NB4 (cell line): Measurements from ENCODE around the gene CCDC136.

ENCODE experiments used
- DNase-seq: peaks from one replicate; pipeline ENCODE4 v3.0.0; 2010; ENCODE audit warnings: low read depth
- H3K4me3 ChIP-seq: one replicate; pipeline ENCODE4 v1.5.1; 2011; ENCODE audit warnings: mild to moderate bottlenecking, low read depth, low read length, moderate library complexity
- MYC ChIP-seq: IDR thresholded peaks from 2 replicates; pipeline ENCODE4 v1.6.1; 2011; ENCODE audit warnings: low read depth, low read length
- POLR2A ChIP-seq: IDR thresholded peaks from 2 replicates; pipeline ENCODE4 v1.6.1; 2011; ENCODE audit warnings: mild to moderate bottlenecking; ENCODE audit not compliant: insufficient read length; ENCODE audit errors: extremely low read depth
- TF ChIP-seq, protein P1 (sequence below): IDR thresholded peaks from 2 replicates; pipeline ENCODE4 v1.6.1; 2011; ENCODE audit warnings: low read depth, low read length
- TF ChIP-seq, protein P2 (sequence below): IDR thresholded peaks from one replicate; pipeline ENCODE4 v1.5.1; 2012; ENCODE audit warnings: low read depth, low read length

CCDC136 gene

DNA sequence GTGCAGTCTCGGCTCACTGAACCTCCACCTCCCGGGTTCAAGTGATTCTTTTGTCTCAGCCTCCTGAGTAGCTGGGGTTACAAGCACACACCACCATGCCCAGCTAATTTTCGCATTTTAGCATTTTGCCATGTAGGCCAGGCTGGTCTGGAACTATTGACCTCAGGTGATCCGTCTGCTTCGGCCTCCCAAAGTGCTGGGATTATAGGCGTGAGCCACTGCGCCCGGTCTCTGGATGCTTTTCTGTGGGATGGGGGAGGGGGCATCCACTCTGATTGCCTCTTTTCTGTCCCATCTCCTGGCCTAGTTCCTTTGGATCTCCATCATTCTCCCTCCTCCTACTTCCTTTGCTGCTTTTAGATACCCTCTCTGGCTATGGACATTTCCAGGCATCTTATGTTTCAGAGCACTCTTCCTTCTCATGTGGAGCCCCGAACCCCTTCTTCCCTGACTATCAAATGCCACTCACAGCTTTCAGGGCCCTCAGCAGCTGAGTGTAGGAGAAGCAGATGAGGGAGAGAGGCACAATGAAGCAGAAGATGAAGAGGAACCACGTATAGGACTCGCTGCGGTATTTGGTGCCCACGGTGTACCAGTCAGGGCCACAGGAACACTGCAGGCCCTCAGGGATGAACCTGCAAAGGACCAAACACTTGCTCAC is 17.6 kb upstream of the CCDC136 start:
- no peak for DNase-seq
- TF ChIP-seq, protein P1, sequence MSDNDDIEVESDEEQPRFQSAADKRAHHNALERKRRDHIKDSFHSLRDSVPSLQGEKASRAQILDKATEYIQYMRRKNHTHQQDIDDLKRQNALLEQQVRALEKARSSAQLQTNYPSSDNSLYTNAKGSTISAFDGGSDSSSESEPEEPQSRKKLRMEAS = no peak
- TF ChIP-seq, protein P2, sequence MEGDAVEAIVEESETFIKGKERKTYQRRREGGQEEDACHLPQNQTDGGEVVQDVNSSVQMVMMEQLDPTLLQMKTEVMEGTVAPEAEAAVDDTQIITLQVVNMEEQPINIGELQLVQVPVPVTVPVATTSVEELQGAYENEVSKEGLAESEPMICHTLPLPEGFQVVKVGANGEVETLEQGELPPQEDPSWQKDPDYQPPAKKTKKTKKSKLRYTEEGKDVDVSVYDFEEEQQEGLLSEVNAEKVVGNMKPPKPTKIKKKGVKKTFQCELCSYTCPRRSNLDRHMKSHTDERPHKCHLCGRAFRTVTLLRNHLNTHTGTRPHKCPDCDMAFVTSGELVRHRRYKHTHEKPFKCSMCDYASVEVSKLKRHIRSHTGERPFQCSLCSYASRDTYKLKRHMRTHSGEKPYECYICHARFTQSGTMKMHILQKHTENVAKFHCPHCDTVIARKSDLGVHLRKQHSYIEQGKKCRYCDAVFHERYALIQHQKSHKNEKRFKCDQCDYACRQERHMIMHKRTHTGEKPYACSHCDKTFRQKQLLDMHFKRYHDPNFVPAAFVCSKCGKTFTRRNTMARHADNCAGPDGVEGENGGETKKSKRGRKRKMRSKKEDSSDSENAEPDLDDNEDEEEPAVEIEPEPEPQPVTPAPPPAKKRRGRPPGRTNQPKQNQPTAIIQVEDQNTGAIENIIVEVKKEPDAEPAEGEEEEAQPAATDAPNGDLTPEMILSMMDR = no peak
- H3K4me3 ChIP-seq = no peak overlapping the region

DNA sequence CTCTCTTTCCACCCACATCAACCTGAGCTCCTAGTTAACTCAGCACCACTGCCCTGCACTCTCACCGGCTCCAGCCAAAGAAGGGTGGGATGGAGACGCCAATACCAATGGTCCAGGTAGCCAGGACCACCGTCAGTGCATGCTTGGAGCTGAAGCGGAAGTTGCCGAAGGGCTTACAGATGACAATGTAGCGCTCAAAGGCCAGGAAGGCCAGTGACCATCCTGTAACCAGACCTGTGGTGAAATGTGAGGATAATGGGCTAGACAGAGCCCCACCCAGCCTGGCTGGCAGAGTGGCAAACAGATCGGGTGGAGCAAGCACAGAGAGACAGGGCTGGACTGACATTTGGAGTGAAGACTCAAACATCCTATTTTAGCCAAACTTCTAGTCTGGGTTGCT is 16.8 kb upstream of the CCDC136 start:
- TF ChIP-seq, protein P1 = no peak
- TF ChIP-seq MYC = no peak
- no peak overlapping the region for H3K4me3 ChIP-seq
- DNase-seq = no peak

DNA sequence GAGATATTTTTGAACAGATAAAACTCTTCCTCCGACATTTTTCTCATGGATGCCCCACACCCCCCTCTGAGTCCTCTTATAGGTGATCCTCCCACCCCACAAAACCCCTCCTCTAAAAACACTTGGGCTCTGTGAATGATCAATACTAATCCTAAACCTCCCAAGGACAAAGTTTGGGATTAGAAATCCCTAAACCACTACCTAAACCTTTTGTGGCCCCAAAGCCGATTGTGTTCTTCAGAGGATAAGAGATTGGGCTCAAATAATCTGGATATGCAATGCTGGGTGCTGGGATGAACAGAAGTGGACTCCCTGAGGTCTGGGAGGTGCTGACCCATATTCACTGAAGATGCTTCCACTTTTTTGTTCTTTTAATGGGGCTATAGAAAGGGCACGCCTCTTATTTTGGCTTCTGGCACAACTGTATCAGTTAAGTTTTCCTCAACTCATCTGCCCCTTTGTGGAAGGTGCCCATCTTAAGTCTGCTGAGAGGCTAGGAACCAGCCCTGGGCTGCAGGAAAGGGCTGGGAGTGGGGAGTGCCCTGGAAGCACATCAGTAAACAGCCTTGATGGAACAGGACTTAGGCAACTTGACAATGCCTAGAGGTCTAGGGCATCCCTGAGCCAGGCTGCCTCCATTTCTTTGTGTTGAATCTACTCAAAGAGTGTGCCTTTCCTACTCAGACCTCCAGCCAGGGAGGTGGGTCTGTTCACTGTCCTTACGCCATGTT is 15.9 kb upstream of the CCDC136 start, which contains the start of gene OPN1SW:
TSS of gene OPN1SW (minus strand) at position 51 of the 731 bp plus-strand sequence. CDS start at position 38, 13 bp downstream.
- no peak within 1 kb of the TSS for H3K4me3 ChIP-seq
- TF ChIP-seq, protein P2 = no peak
- TF ChIP-seq, protein P1 = no peak
- no peak for TF ChIP-seq POLR2A
- no peak for TF ChIP-seq MYC
- no peak for DNase-seq

DNA sequence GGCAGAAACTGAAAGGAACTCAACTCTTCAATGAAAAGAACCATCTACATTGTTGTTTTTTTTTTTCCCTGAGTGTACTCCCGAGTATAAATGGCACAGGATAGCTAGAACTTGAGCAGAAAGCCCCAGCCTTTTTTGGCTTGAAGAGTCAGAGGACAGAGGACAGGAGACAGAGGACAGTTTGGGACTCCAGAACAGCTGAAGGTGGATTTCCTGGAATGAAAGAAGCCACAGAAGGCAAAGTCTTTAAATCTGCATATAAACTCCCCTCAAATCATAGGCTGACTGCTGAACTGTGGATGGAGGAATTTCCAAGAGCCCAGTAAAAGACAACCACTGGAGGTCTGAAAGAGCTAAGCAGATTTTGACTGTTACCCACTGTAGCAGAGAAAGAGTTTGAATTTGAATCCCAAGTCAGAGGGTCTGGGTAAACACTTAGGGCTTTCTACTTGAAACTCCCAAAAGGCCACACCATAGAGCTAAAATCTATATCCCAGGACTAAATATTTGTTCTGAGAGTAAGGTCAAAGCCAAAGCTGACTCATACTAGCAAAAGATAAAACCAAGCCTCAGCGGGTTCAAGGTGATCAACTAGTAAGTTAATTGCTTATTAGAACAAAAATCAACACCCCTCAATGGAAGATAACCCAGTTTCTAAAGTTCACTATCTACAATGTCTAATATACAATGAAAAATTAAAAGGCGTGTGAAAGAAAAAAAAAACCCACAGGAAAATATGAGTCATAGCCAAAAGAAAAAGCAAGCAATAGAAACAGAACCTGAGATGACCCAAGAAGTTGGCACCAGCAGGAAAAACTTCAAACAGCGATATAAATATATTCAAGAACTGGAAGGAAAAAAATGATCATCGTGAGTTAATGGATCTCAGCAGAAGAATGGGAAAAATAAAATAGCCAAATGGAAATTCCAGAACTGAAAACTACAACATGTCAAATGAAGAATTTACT is 14.3 kb upstream of the CCDC136 start:
- TF ChIP-seq POLR2A (no peak), MYC (no peak)
- TF ChIP-seq, protein P2 = no peak
- TF ChIP-seq, protein P1 = no peak
- peak; percentile 26 for DNase-seq
- H3K4me3 ChIP-seq = no peak overlapping the region

DNA sequence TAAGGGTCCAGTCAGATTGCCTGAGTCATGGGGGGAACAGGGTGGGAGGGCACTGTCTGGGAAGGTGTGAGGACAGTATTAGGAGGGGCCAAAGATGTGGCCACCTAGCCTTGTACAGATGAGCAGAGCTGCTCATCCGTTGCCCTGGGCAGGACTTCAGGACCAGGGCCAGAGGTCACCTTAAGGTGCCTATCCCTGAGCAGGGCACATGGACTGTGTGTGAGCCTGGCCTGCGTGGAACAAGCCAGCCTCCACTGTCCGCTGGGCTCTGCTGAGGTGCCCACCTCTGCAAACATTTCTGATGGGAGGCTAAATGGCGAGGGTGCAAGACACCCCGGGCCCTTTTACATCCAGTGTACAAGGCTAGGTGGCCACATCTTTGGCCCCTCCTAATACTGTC is 12.8 kb upstream of the CCDC136 start:
- no peak overlapping the region for H3K4me3 ChIP-seq
- DNase-seq = no peak
- no peak for TF ChIP-seq POLR2A
- TF ChIP-seq, protein P2 = no peak
- no peak for TF ChIP-seq MYC
- TF ChIP-seq, protein P1 = no peak
